GM18951 (cell line): Measurements from ENCODE around the gene PRXL2A.

Experiments used
- POLR2A ChIP-seq: IDR thresholded peaks from 4 replicates; pipeline ENCODE4 v1.6.1; 2011; ENCODE audit warnings: mild to moderate bottlenecking; ENCODE audit not compliant: insufficient read length, insufficient read depth; ENCODE audit errors: extremely low read depth
- in situ Hi-C: fragments of 300-500 bp; cut with MboI; formaldehyde crosslinking; loops from one replicate; pipeline ENCODE4 v1.12.0; 2022; ENCODE audit warnings: low sequenced_read_pairs, mixed read lengths, inconsistent platforms; ENCODE audit not compliant: unreplicated experiment

Gene PRXL2A

DNA sequence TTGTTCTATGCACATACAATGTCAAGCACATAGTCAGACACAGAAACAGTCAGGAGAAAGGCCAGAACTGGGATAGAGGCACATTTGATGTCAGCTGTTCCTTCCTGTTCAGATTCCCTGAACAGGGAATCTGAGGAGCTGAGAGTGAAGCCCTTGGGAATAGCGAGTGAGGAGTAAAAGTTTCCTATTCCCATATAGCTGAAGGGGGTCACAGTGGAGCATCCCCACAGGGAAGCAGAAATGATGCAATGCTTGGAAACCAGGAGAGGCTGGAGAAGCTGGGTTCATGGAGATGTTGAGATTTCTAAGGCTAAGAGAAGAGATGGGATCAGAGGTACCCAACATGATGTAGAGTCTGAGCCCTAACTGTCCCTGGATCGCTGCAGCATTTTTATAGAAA, 11.3 kb upstream of the PRXL2A start:
- TF ChIP-seq POLR2A, result no peak
- in situ Hi-C loops, result loop anchor here (25.0 kb wide), 1 partner anchor 115 kb away; no protein-coding TSS in a partner anchor

- TF ChIP-seq POLR2A, result no peak
- in situ Hi-C loops, result no loop called here
Measured at GRCh38 chr10:80400136-80400804, 8.1 kb upstream of the PRXL2A start.

DNA sequence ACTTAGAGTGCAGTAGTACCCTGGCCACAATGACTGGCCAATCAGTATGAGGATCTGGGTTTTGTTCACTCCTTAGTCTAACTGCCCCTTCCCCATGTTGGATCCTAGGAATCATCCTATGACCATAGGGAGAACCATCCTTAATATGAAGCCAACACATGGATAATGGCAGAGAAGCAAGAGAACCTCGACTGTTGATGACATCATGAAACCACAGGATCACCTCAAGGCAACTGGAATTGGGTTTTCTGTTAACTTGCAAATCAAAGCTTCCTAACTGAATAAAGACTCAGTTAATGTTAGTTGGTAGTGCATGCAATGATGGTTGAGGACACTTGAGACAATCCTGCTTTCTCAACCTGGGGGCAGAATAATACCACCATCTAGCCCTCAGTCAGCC, 3.3 kb upstream of the PRXL2A start:
- in situ Hi-C loops, result no loop called here
- TF ChIP-seq POLR2A, result no peak

DNA sequence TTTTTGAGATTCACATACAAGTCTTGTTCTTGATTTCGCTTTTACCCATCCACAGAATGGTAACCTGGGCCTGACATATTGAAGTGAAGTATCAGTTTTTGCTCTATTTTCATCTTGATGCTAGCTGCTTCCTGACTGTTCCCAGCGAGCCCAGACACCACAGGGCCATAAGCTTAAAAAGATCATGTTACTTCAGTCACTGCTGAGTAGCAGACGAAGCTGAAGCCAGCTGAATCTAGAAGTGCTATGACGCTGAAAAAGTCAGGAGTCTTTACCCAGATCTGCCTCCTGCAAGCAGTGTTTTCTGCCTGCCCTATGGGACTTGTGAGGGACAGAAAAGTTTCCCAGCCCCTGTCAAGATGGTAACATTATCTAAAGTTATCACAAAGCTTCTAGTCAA, 2.7 kb upstream of the PRXL2A start:
- TF ChIP-seq POLR2A, result no peak
- in situ Hi-C loops, result no loop called here

- no peak for TF ChIP-seq POLR2A
- in situ Hi-C loops, result no loop called here
Measured at GRCh38 chr10:80406204-80406603, 2.1 kb upstream of the PRXL2A start.

DNA sequence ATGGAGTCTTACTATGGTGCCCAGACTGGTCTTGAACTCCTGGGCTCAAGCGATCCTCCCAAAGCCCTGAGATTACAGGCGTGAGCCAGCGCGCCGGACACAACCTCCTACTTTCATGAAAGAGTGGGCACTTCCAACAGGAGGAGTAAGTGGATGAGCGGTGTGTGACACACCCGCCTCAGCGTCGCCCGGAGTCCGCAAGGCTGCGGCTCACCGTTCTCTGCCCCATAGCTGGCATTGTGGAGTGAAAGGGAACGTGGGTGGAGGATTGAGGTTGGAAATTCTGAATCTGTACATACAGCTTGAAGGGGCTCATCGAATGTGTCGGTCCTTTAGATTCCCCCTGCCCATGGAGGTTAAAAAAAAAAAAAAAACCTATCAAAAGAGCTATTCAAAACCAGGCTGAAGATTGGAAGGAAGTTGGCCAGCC, 524 bp upstream of the PRXL2A start:
- in situ Hi-C loops, result no loop called here
- TF ChIP-seq POLR2A, result no peak

DNA sequence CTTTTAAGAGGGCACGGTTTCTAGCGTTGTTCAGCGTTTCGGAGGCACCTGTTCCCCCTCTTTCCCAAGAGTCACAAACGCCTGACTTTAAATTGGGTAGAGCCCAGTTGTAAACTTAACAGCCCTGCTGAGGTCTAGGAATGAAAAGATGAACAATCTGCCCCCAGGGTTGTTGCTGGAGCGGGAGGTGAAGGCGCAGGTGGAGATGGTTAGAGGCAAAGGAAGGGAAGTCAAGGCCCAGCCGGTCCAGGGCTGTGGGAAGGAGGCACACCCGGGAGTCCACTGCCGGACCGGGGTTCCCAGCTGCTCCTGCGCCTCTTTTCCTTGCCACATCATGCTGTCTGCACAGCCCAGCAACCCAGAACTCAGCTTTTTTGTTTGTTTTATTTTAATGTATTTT, 770 bp downstream of the PRXL2A start:
- no peak for TF ChIP-seq POLR2A
- in situ Hi-C loops, result no loop called here

- no peak for TF ChIP-seq POLR2A
- in situ Hi-C loops, result no loop called here
Measured at GRCh38 chr10:80410122-80410521, 1.8 kb downstream of the PRXL2A start.

DNA sequence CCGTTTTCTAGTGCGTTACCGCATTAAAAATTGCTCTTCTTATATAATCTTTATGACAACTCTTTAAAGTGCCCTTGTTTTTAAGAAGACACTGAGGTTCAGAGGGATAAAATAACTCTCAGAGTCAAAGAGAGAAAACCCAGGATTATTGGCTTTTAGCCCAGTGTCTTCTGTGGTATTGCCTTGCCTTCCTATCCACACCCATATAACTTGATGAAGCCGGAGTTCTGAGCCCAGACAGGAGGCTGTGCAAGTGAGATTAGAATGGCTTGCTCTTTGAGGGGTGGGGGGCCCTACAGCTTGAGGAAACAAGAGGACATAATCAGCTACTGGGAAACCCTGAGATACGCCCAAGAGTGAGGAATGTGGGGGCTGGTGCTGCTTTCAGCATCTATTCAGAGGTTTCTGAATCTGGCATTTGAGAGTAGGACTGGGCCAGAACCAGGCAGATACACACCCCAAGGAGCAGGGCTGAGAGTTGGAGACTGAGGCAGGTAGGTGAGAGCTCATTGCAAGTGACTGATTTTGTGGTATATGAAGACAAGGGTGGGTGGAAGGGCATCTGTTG, 2.3 kb downstream of the PRXL2A start:
- TF ChIP-seq POLR2A, result no peak
- in situ Hi-C loops, result no loop called here

- in situ Hi-C loops, result no loop called here
- no peak for TF ChIP-seq POLR2A
Measured at GRCh38 chr10:80411267-80411668, 2.9 kb downstream of the PRXL2A start.

GRCh38 chr10:80411681-80412220, 3.4 kb downstream of the PRXL2A start:
- in situ Hi-C loops, result no loop called here
- no peak for TF ChIP-seq POLR2A

GRCh38 chr10:80412486-80412885, 4.1 kb downstream of the PRXL2A start:
- in situ Hi-C loops, result no loop called here
- no peak for TF ChIP-seq POLR2A

GRCh38 chr10:80413271-80413996, 5.1 kb downstream of the PRXL2A start:
- no peak for TF ChIP-seq POLR2A
- in situ Hi-C loops, result no loop called here
